Stimulated activated CD4-positive, alpha-beta T cell treated with anti-CD3 and anti-CD28 coated beads, Interleukin-4, amount 100 ng/mL, for 1 hour (primary cell): ENCODE measurements around the gene WWOX.

ENCODE experiments used
- DNase-seq: peaks from one replicate; pipeline ENCODE4 v3.0.0-alpha.2; 2020

Gene WWOX

DNA sequence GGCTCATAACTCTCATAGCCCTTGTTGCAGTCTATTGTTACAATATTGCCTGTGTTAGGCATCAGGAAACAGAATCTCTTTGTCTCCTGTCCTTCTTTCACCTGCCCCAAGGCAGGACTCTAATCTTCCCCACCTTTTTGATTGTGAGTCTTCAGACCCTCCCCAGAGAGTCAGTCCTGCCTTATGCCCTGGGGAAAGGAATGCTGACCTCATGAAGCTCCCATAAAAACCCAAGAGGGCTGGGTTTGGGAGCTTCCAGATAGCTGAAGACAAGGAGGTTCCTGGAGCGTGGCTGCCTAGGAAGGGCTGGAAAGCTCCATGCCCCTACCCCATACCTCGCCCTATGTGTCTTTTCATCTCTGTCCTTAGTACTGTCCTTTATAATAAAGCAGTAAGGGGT is 688.8 kb downstream of the WWOX start:
- DNase-seq, result no peak

DNA sequence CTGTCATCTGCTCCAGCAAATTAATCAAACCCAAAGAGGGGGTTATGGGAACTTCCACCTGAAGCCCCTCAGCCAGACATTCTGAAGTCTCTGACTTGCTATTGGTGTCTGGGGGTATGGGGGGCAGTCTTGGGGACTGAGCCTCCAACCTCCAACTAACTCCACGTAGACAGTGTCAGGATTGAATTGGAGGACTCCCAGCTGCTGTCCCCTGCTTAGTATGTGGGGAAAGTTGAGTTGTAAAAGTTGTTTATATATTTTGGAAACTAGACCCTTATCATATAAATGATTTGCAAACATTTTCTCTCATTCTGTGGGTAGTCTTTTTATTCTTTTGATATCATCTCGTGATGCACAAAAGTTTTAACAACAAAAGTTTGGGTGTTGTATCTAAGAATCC is 689.2 kb downstream of the WWOX start:
- no peak for DNase-seq

- no peak for DNase-seq
Measured at GRCh38 chr16:78789561-78789960, 690.1 kb downstream of the WWOX start.

DNA sequence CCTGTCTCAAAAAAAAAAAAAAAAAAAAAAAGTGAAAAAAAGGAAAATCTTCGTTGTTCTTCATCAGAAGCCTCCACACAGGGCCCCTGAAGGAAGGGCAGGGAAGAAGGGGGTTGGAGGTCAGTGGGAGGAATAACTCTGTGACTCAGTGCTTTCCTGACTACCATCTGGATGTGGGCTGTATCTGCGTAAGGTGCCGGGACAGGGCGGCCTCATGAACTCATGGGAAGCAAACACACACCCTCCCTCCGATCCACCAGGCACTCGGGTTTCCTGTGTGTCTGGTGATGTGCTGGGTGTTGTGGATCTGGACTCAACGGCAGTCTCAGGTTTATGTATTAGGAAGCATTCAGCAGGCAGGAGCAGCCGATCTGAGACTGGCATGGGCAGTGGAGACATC is 691.6 kb downstream of the WWOX start:
- no peak for DNase-seq

- DNase-seq, result no peak
Measured at GRCh38 chr16:78791926-78792325, 692.5 kb downstream of the WWOX start.

GRCh38 chr16:78792952-78793351 is 693.5 kb downstream of the WWOX start:
- no peak for DNase-seq

- DNase-seq, result no peak
Measured at GRCh38 chr16:78794581-78795250, 695.3 kb downstream of the WWOX start.

DNA sequence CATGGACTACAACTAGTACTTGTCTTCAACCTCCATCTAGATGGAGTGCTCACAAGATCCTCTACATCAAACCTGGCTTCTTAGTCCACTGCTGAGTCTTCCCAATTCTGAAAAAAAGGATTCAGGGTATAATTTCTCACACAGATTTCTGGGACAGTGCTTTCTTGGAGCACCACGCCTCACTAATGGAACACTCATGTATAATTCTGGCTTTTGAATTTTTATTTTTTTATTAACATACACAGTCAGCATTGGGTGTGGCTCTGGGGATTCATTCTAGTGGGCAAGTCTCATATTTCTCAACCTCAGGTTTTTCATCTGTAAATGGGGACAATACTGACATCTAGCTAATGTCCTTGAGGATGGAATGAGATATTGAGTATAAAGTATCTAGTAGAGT is 696.0 kb downstream of the WWOX start:
- no peak for DNase-seq

DNA sequence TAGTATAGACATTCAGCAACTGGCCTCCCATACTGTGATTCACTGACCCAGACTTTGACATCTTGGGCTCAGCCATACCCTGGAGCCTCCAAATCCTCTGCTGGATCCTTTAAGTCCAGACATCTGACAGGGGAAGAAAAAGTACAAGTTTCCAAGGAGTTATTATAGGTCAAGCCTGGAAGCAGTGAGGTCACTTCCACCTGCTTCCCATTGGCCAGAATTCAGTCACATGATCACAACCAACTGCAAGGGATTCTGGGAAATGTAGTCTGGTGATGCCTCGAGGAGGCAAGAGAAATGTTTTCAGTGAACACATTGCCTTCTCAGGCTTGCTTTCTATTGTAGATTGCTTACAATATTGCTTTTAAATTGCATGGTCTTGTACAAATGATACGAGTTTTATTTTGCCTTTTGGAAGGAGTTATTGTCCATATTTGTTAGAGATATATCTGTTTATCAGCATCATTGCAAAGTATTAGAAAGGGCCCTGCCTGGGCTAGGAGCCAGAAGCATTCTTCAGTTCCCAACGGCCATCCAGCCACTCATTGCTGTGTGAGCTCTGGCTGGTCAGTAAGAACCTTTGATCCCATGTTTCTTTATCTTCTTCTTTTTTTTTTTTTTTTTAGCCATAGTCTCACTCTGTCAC is 696.9 kb downstream of the WWOX start:
- no peak for DNase-seq

GRCh38 chr16:78799429-78799828 is 700.0 kb downstream of the WWOX start:
- DNase-seq, result no peak

DNA sequence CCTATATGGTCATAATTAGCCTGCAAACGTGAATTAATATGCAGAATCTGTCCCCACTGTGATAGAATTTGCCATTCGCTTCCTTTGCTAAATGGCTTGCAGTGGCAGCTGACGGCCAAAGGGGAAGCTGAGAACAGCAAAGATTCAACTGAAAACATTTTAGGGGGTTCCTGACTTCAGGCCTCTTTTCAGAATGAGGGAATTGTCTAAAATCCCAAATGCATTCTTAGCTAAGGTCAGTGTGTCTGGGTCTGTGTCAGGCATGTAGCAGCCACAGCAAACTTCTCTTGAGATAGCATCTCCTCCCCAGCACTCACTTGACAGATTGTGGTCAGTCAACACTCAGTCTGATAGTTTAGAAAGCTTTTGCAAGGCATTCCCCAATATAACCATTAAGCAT is 701.1 kb downstream of the WWOX start:
- DNase-seq, result no peak

DNA sequence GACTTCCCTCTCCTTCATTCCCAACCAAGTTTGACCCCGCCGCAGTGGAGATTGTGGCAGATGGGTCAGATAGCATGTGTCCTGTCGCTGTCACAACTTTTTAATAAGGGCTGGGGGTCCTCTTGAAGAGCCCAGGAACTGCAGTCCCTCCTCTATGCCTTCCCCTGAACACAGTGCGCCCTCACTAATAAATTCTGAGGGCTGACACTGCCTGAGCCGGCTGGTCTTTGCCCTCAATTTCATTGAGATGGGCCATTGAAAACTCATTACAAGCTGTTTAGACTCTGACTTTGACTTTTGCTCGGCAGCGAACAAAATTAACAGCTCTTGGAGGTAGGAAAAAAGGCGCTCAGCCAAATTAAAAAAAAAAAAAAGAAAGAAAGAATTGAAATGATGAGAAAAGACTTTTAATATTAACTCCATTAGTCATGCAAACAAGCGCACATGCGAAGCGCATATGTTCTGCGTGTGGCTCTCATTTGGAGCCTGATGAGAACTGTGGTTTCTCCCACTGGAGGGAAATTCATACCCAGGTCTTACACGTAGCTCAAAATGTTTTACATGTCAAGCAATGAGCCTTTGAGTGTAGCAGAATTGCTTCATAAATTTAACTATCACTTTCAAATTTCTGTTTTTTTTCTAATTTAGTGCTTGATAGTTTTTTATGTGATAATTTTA is 704.7 kb downstream of the WWOX start:
- DNase-seq, result no peak

DNA sequence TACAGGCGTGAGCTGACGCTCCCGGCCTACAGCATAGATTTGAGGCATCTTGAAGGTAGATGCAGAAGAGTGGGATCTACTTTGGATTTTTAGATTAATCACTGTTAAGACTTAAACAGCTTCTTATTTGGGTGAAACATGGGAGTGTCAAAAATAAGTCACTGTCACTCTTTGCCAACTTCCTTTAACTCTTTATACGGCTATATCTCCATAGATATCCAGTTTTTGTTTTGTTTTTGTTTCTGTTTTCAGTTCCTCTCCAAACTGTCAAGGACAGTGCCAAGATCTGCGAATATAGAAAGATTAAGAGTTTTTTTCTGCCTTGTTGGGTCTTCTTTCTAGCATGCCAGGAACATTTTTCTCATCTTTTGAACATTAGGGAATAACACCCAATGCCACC is 706.1 kb downstream of the WWOX start:
- DNase-seq, result no peak

DNA sequence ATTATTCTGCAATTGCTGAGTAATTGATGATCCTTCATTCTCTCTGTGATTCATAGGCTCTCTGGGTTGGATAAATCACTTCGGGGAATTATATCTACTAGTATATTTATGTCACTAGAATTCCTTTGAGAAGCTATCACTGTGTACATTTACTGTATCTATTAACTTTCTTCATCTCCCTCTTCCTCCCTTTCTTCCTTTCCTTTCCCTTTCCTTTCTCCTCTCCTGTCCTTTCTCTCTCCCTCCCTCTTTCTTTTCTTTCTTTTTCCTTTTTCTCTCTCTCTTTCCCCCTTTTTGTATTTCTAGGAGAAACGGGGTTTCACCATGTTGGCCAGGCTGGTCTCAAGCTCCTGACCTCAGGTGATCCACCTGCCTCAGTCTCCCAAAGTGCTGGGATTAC is 711.8 kb downstream of the WWOX start:
- DNase-seq, result no peak

- DNase-seq, result no peak
Measured at GRCh38 chr16:78812582-78812981, 713.1 kb downstream of the WWOX start.

- no peak for DNase-seq
Measured at GRCh38 chr16:78813661-78814311, 714.3 kb downstream of the WWOX start.

DNA sequence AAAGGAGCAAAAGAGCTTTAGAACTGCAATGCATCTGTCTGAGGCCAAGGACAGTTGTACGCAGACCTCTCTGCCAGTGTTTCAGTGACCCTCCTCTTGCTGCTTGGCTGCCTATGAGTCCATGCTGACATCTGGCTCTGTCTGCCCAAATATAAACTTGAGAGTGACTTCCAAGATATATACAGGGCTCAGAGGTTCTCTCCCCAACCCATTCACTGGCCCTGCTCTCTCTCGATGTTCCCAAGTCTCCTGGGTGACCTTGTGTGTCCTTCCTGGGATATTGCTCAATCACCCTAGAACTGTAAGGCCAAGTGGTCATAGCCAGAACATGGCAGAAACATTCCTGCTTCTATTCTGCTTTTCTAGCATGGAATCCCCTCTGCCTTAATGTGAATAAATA is 716.3 kb downstream of the WWOX start:
- DNase-seq, result no peak

GRCh38 chr16:78816499-78817195 is 717.2 kb downstream of the WWOX start:
- no peak for DNase-seq

- no peak for DNase-seq
Measured at GRCh38 chr16:78817200-78817739, 717.8 kb downstream of the WWOX start.

DNA sequence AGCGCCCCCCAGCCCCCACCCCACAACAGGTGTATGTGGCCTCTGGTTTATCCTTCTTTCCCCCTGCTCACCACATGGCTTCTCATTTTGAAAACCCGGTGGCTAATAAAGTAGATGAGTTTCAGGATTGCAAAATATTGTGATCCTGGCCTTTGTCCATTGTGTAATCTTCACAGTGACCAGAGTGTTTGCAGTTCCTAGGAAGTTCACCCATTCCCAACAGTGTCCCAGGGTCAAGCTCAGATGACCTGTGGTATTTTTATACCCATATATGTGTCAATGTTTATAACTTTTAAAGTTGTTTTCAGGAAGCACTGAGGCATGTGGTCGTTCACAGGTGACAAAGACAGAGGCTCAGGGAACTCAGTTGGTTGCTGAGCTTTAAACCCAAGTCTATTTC is 721.9 kb downstream of the WWOX start:
- DNase-seq, result no peak

DNA sequence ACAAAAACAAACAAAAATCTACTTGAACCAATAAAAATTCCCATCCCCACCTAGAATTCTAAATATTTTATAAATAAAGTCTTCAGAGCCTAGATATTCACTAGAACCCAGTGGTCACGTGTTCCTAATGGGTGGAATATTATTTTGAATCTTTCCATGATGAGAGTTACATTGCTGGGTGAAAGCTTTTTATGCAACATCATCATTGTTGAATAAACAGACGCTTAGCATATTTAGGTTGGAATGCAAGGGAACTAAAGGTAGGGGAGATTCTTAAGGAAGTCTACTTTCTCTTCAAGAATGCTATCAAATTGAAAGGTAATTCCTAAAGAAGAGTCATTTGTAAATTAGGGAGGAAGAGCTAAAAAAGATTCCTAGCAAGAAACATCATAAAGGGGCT is 723.1 kb downstream of the WWOX start:
- no peak for DNase-seq

GRCh38 chr16:78823027-78823426 is 723.6 kb downstream of the WWOX start:
- DNase-seq, result no peak

DNA sequence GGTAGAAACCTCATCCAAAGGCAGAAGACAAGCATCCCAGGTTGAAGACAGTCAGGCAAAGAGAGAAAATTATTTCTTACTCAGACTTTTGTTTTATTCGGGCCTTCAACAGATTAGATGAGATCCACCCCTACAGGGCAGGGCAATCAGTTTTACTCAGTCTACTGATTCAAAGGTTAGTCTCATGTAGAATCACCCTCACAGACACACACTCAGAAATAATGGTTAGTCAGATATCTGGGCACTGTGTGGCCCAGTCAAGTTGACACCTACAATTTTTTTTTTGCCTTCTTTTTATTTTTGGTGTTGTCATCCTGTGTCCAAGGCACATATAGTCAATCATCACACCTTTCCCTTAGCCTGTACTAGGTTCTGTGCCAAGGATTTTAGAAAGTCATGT is 729.8 kb downstream of the WWOX start:
- DNase-seq, result no peak
